CD4-positive, alpha-beta T cell (primary cell): ENCODE results near the gene DNAH1. TPM values are rescaled to one million over a fixed set of nuclear protein-coding genes. Genes with fewer than 3 reads are reported as not detected.

Experiments
- ATAC-seq: fragments of 200-7000 bp; cut with Tn5 transposase; one replicate; pipeline ENCODE4 v1.10.0; 2022; ENCODE audit warnings: mild to moderate bottlenecking; ENCODE audit not compliant: poor library complexity
- CTCF ChIA-PET: fragments of 350-600 bp; sonication (Branson Sonifier 250); formaldehyde crosslinking; loops from one replicate; lab custom pipeline; 2021; ENCODE audit warnings: antibody characterized with exemption, inconsistent platforms; lab: Charles Lee
- POLR2A ChIA-PET: fragments of 350-600 bp; sonication (Branson Sonifier 250); formaldehyde crosslinking; loops from one replicate; lab custom pipeline; 2021; ENCODE audit warnings: antibody characterized with exemption, inconsistent platforms; lab: Charles Lee
- DNase-seq, 14 experiments: peaks; one replicate each; pipeline ENCODE4 v3.0.0-alpha.2; 2013 to 2020; ENCODE audit warnings: mixed read lengths in 2 of 14
- H3K27ac ChIP-seq, 2 donors: one replicate each; pipeline versions ENCODE4 v1.5.1 to v1.7.0; 2013; ENCODE audit warnings: low read length in 2 of 2, low read depth in 1 of 2, mild to moderate bottlenecking in 1 of 2
- H3K27me3 ChIP-seq, 2 experiments: 1 replicate in 1 of 2; 2 replicates in 1 of 2; pipeline versions ENCODE4 v1.6.1 to v1.7.0; 2013; ENCODE audit warnings: low read length in 2 of 2, control low read depth in 1 of 2, mild to moderate bottlenecking in 1 of 2, moderate library complexity in 1 of 2; ENCODE audit not compliant: insufficient read depth in 2 of 2, control insufficient read depth in 1 of 2
- H3K36me3 ChIP-seq: one replicate; pipeline ENCODE4 v1.6.1; 2013; ENCODE audit warnings: low read length, control low read depth; ENCODE audit not compliant: insufficient read depth
- H3K4me1 ChIP-seq: one replicate; pipeline ENCODE4 v1.6.1; 2013; ENCODE audit warnings: low read length, control low read depth; ENCODE audit not compliant: insufficient read depth
- H3K4me3 ChIP-seq: one replicate; pipeline ENCODE4 v1.5.1; 2013; ENCODE audit warnings: mild to moderate bottlenecking, low read length, moderate library complexity
- H3K9me3 ChIP-seq, 2 experiments: 1 replicate in 1 of 2; 2 replicates in 1 of 2; pipeline versions ENCODE4 v1.6.1 to v1.7.0; 2013; ENCODE audit warnings: low read length in 2 of 2, mild to moderate bottlenecking in 2 of 2, control low read depth in 1 of 2, moderate library complexity in 1 of 2; ENCODE audit not compliant: control insufficient read depth in 1 of 2, insufficient read depth in 1 of 2
- H3K27ac Mint-ChIP-seq: one replicate; pipeline ENCODE4 v1.8.0; 2020; ENCODE audit warnings: mixed read lengths
- H3K27me3 Mint-ChIP-seq: one replicate; pipeline ENCODE4 v1.8.0; 2021; ENCODE audit warnings: mixed read lengths
- H3K36me3 Mint-ChIP-seq: one replicate; pipeline ENCODE4 v1.8.0; 2021; ENCODE audit warnings: low read depth, mixed read lengths
- H3K4me1 Mint-ChIP-seq: one replicate; pipeline ENCODE4 v1.8.0; 2021; ENCODE audit warnings: low read depth, mixed read lengths
- H3K4me3 Mint-ChIP-seq: one replicate; pipeline ENCODE4 v1.8.0; 2020; ENCODE audit warnings: mild to moderate bottlenecking, mixed read lengths
- H3K9me3 Mint-ChIP-seq: one replicate; pipeline ENCODE4 v1.8.0; 2020; ENCODE audit warnings: mixed read lengths
- intact Hi-C, 2 experiments: fragments of 100-400 bp; cut with DNase I in 1 of 2; cut with micrococcal nuclease in 1 of 2; formaldehyde crosslinking; loops; one replicate each; pipeline versions ENCODE4 v1.15.1 to v1.9.0; 2023 to 2025; cut with DNase I, micrococcal nuclease
- total RNA-seq, 174 experiments: library from RNA in 2 of 174; stranded (reverse) in 2 of 174; gene quantifications; one replicate each; pipeline ENCODE4 v1.2.3 and lab custom pipeline; 2021 to 2026
- TF ChIP-seq, protein P1 (sequence below): fragments of 200-600 bp; IDR thresholded peaks from one replicate; pipeline ENCODE4 v1.8.0; 2022; ENCODE audit warnings: antibody characterized with exemption, mild to moderate bottlenecking

Gene DNAH1
- total RNA-seq, 2 experiments from 2014 or later = 49.7 to 50.7 TPM

- Histone ChIP-seq H3K27ac (no peak overlapping the region), H3K9me3 (no peaks in the 10 kb centered on the region), H3K4me3 (no peak overlapping the region), H3K4me1 (peaks cover 16% of the 10 kb centered on the region), H3K27me3 (no peaks in the 10 kb centered on the region), H3K36me3 (peaks cover 83% of the 10 kb centered on the region)
- Mint-ChIP-seq H3K4me3 (no peak overlapping the region), H3K36me3 (peaks cover 95% of the 10 kb centered on the region), H3K27me3 (no peaks in the 10 kb centered on the region), H3K4me1 (peaks cover under 1% of the 10 kb centered on the region), H3K27ac (no peak overlapping the region), H3K9me3 (no peaks in the 10 kb centered on the region)
- ATAC-seq = no peak
- intact Hi-C loops = no loop called here
- no peak for DNase-seq
- POLR2A ChIA-PET = no interaction called here
- CTCF ChIA-PET = no interaction called here
- TF ChIP-seq, protein P1, sequence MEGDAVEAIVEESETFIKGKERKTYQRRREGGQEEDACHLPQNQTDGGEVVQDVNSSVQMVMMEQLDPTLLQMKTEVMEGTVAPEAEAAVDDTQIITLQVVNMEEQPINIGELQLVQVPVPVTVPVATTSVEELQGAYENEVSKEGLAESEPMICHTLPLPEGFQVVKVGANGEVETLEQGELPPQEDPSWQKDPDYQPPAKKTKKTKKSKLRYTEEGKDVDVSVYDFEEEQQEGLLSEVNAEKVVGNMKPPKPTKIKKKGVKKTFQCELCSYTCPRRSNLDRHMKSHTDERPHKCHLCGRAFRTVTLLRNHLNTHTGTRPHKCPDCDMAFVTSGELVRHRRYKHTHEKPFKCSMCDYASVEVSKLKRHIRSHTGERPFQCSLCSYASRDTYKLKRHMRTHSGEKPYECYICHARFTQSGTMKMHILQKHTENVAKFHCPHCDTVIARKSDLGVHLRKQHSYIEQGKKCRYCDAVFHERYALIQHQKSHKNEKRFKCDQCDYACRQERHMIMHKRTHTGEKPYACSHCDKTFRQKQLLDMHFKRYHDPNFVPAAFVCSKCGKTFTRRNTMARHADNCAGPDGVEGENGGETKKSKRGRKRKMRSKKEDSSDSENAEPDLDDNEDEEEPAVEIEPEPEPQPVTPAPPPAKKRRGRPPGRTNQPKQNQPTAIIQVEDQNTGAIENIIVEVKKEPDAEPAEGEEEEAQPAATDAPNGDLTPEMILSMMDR = no peak
Observed at GRCh38 chr3:52402706-52403270, 86.7 kb downstream of the DNAH1 start.

GRCh38 chr3:52403271-52403841 lies 87.2 kb downstream of the DNAH1 start:
- ATAC-seq (no peak), DNase-seq (no peak)
- H3K4me3 ChIP-seq = no peak overlapping the region
- Mint-ChIP-seq H3K27ac (no peak overlapping the region), H3K4me3 (no peak overlapping the region), H3K4me1 (peaks cover 6% of the 10 kb centered on the region), H3K36me3 (peaks cover 96% of the 10 kb centered on the region), H3K9me3 (no peaks in the 10 kb centered on the region), H3K27me3 (no peaks in the 10 kb centered on the region)
- H3K4me1 ChIP-seq = peaks cover 21% of the 10 kb centered on the region
- CTCF ChIA-PET = no interaction called here
- POLR2A ChIA-PET = no interaction called here
- intact Hi-C loops = no loop called here
- H3K9me3 ChIP-seq = no peaks in the 10 kb centered on the region
- H3K27ac ChIP-seq = no peak overlapping the region
- TF ChIP-seq, protein P1 = no peak
- H3K27me3 ChIP-seq = no peaks in the 10 kb centered on the region
- H3K36me3 ChIP-seq = peaks cover 86% of the 10 kb centered on the region

GRCh38 chr3:52403955-52404354 lies 87.8 kb downstream of the DNAH1 start:
- no peaks in the 10 kb centered on the region for H3K27me3 ChIP-seq
- Mint-ChIP-seq H3K36me3 (peaks cover 94% of the 10 kb centered on the region), H3K9me3 (no peaks in the 10 kb centered on the region), H3K27me3 (no peaks in the 10 kb centered on the region), H3K4me1 (peaks cover 12% of the 10 kb centered on the region), H3K4me3 (no peak overlapping the region), H3K27ac (no peak overlapping the region)
- no peak overlapping the region for H3K4me3 ChIP-seq
- H3K27ac ChIP-seq = no peak overlapping the region
- intact Hi-C loops = no loop called here
- ATAC-seq = no peak
- CTCF ChIA-PET = no interaction called here
- peaks cover 81% of the 10 kb centered on the region for H3K36me3 ChIP-seq
- POLR2A ChIA-PET = no interaction called here
- TF ChIP-seq, protein P1 = no peak
- peaks cover 27% of the 10 kb centered on the region for H3K4me1 ChIP-seq
- no peak for DNase-seq
- no peaks in the 10 kb centered on the region for H3K9me3 ChIP-seq
